ENCODE data around the gene RNF182. TPM values are rescaled to one million over a fixed set of nuclear protein-coding genes. Genes with fewer than 3 reads are reported as not detected.

RNF182 gene
- total RNA-seq, 2 experiments from 2014 or later, result 0.11 to 0.20 TPM

GRCh38 chr6:13911337-13911736 lies 13.4 kb upstream of the RNF182 start:
- peaks cover 54% of the 10 kb centered on the region for H3K27me3 Mint-ChIP-seq
- no peak overlapping the region for H3K27ac ChIP-seq (ENCODE audit: low read depth in 1 of 2, low read length in 2 of 2)
- POLR2A ChIA-PET, result no interaction called here
- H3K27me3 ChIP-seq (ENCODE audit: control insufficient read depth in 1 of 2, insufficient read depth in 2 of 2, low read length in 2 of 2), result peaks cover 5 to 12% of the 10 kb centered on the region in 2 experiments
- CTCF ChIA-PET, result interaction anchor here (1.1 kb wide), 1 partner anchor 26 kb away, joined by 3 read pairs; no protein-coding TSS in a partner anchor
- no peaks in the 10 kb centered on the region for H3K36me3 Mint-ChIP-seq (ENCODE audit: low read depth)
- H3K4me3 Mint-ChIP-seq, result no peak overlapping the region
- intact Hi-C loops (cut with DNase I, micrococcal nuclease), result loop anchor here in 1 of 2 experiments (5.0 kb wide), 1 partner anchor 156 kb away; no protein-coding TSS in a partner anchor
- DNase-seq, result no peak
- no peak for TF ChIP-seq CTCF (IDR thresholded peaks at IDR 0.05)
- peaks cover 7% of the 10 kb centered on the region for H3K4me1 Mint-ChIP-seq (ENCODE audit: low read depth)
- H3K4me1 ChIP-seq (ENCODE audit: insufficient read depth, low read length), result peaks cover 3% of the 10 kb centered on the region
- no peak overlapping the region for H3K27ac Mint-ChIP-seq
- ATAC-seq (ENCODE audit: poor library complexity), result no peak
- H3K9me3 ChIP-seq (ENCODE audit: control insufficient read depth in 1 of 2, insufficient read depth in 1 of 2, low read length in 2 of 2), result no peaks in the 10 kb centered on the region
- no peak overlapping the region for H3K4me3 ChIP-seq (ENCODE audit: low read length)
- H3K36me3 ChIP-seq (ENCODE audit: insufficient read depth, low read length), result no peaks in the 10 kb centered on the region
- no peaks in the 10 kb centered on the region for H3K9me3 Mint-ChIP-seq

- no peak for DNase-seq
- Mint-ChIP-seq H3K9me3 (no peaks in the 10 kb centered on the region), H3K4me1 (ENCODE audit: low read depth) (peaks cover 7% of the 10 kb centered on the region), H3K4me3 (no peak overlapping the region), H3K27me3 (peaks cover 49% of the 10 kb centered on the region), H3K36me3 (ENCODE audit: low read depth) (no peaks in the 10 kb centered on the region), H3K27ac (no peak overlapping the region)
- H3K9me3 ChIP-seq (ENCODE audit: control insufficient read depth in 1 of 2, insufficient read depth in 1 of 2, low read length in 2 of 2), result no peaks in the 10 kb centered on the region
- ChIA-PET POLR2A (no interaction called here), CTCF (no interaction called here)
- peaks cover 3% of the 10 kb centered on the region for H3K4me1 ChIP-seq (ENCODE audit: insufficient read depth, low read length)
- intact Hi-C loops (cut with DNase I, micrococcal nuclease), result loop anchor here in 1 of 2 experiments (5.0 kb wide), 1 partner anchor 154 kb away; no protein-coding TSS in a partner anchor
- H3K27ac ChIP-seq (ENCODE audit: low read depth in 1 of 2, low read length in 2 of 2), result no peak overlapping the region
- ATAC-seq (ENCODE audit: poor library complexity), result no peak
- no peak overlapping the region for H3K4me3 ChIP-seq (ENCODE audit: low read length)
- H3K36me3 ChIP-seq (ENCODE audit: insufficient read depth, low read length), result no peaks in the 10 kb centered on the region
- TF ChIP-seq CTCF (IDR thresholded peaks at IDR 0.05), result no peak
- H3K27me3 ChIP-seq (ENCODE audit: control insufficient read depth in 1 of 2, insufficient read depth in 2 of 2, low read length in 2 of 2), result peaks cover 5% of the 10 kb centered on the region in 2 experiments
Measured at GRCh38 chr6:13913226-13914001, 11.3 kb upstream of the RNF182 start.

GRCh38 chr6:13914351-13914750 lies 10.4 kb upstream of the RNF182 start:
- H3K9me3 Mint-ChIP-seq, result no peaks in the 10 kb centered on the region

More at GRCh38 chr6:13914351-13914750, 10.4 kb upstream of the RNF182 start:
- Mint-ChIP-seq H3K4me1 (ENCODE audit: low read depth) (no peaks in the 10 kb centered on the region), H3K36me3 (ENCODE audit: low read depth) (no peaks in the 10 kb centered on the region), H3K27me3 (peaks cover 42% of the 10 kb centered on the region), H3K27ac (no peak overlapping the region), H3K4me3 (no peak overlapping the region)
- no peak for TF ChIP-seq CTCF (IDR thresholded peaks at IDR 0.05)
- DNase-seq (no peak), ATAC-seq (ENCODE audit: poor library complexity) (no peak)
- POLR2A ChIA-PET, result no interaction called here
- Histone ChIP-seq H3K4me1 (ENCODE audit: insufficient read depth, low read length) (no peaks in the 10 kb centered on the region), H3K4me3 (ENCODE audit: low read length) (no peak overlapping the region), H3K36me3 (ENCODE audit: insufficient read depth, low read length) (no peaks in the 10 kb centered on the region), H3K27ac (ENCODE audit: low read depth in 1 of 2, low read length in 2 of 2) (no peak overlapping the region), H3K9me3 (ENCODE audit: control insufficient read depth in 1 of 2, insufficient read depth in 1 of 2, low read length in 2 of 2) (no peaks in the 10 kb centered on the region), H3K27me3 (ENCODE audit: control insufficient read depth in 1 of 2, insufficient read depth in 2 of 2, low read length in 2 of 2) (peaks cover 5% of the 10 kb centered on the region in 2 experiments)
- CTCF ChIA-PET, result no interaction called here
- intact Hi-C loops (cut with DNase I, micrococcal nuclease), result loop anchor here in 1 of 2 experiments (5.0 kb wide), 1 partner anchor 153 kb away; no protein-coding TSS in a partner anchor

Measured in CD4-positive, alpha-beta T cell (primary cell).